H1 (cell line): ENCODE measurements around the gene HRCT1. TPM values are rescaled to one million over a fixed set of nuclear protein-coding genes. Genes with fewer than 3 reads are reported as not detected.

Source experiments
- CTCF ChIA-PET: fragments of 300-600 bp; sonication (Branson Sonifier 250); formaldehyde crosslinking; loops from one replicate; lab custom pipeline; 2021; ENCODE audit not compliant: partially characterized antibody; lab: Charles Lee
- POLR2A ChIA-PET: fragments of 300-600 bp; sonication (Branson Sonifier 250); formaldehyde crosslinking; loops from one replicate; lab custom pipeline; 2021; ENCODE audit warnings: inconsistent platforms; ENCODE audit not compliant: partially characterized antibody; lab: Charles Lee
- DNase-seq, 2 experiments: peaks; one replicate each; pipeline versions ENCODE4 v3.0.0 to v3.0.0-alpha.2; 2010 to 2022; ENCODE audit warnings: low spot score in 2 of 2, low read depth in 1 of 2, mixed read lengths in 1 of 2
- FAIRE-seq: peaks from 2 replicates; lab custom pipeline; 2011; peaks lifted over from hg19 to GRCh38; lab: Jason Lieb, UNC
- H2AFZ ChIP-seq: 2 replicates; pipeline ENCODE4 v1.8.1; 2012; ENCODE audit warnings: low read length, inconsistent platforms
- H2AK5ac ChIP-seq: 2 replicates; pipeline ENCODE4 v1.6.1; 2013; ENCODE audit warnings: low read depth, low read length
- H2BK120ac ChIP-seq: replicated peaks from 2 replicates; pipeline ENCODE3; 2013; ENCODE audit warnings: low read depth, low read length, inconsistent platforms
- H2BK12ac ChIP-seq: 2 replicates; pipeline ENCODE4 v1.6.1; 2013; ENCODE audit warnings: low read depth, low read length
- H2BK15ac ChIP-seq: 2 replicates; pipeline ENCODE4 v1.6.1; 2013; ENCODE audit warnings: low read length
- H2BK20ac ChIP-seq: 2 replicates; pipeline ENCODE4 v1.6.1; 2013; ENCODE audit warnings: low read length
- H2BK5ac ChIP-seq: 2 replicates; pipeline ENCODE4 v1.6.1; 2013; ENCODE audit warnings: low read depth, low read length
- H3K14ac ChIP-seq: 2 replicates; pipeline ENCODE4 v1.6.1; 2013; ENCODE audit warnings: inconsistent platforms; ENCODE audit not compliant: insufficient read length
- H3K18ac ChIP-seq: 2 replicates; pipeline ENCODE4 v1.6.1; 2013; ENCODE audit warnings: low read length; ENCODE audit errors: extremely low read depth
- H3K23ac ChIP-seq: 2 replicates; pipeline ENCODE4 v1.6.1; 2013; ENCODE audit warnings: inconsistent platforms; ENCODE audit not compliant: insufficient read length
- H3K23me2 ChIP-seq: 2 replicates; pipeline ENCODE4 v1.6.1; 2013; ENCODE audit warnings: low read depth, low read length
- H3K27ac ChIP-seq: 2 replicates; pipeline ENCODE4 v1.6.1; 2011; ENCODE audit warnings: low read depth, low read length, inconsistent platforms
- H3K27me3 ChIP-seq, 4 experiments: replicated peaks in 1 of 4; 1 replicate in 1 of 4; 2 replicates in 3 of 4; pipeline versions ENCODE4 v1.6.1 to v1.8.1; 2011 to 2013; ENCODE audit warnings: low read length in 3 of 4, mild to moderate bottlenecking in 3 of 4, inconsistent platforms in 2 of 4, mixed read lengths in 2 of 4, moderate library complexity in 1 of 4; ENCODE audit not compliant: control insufficient read depth in 3 of 4, insufficient read depth in 3 of 4; ENCODE audit errors: extremely low read depth in 1 of 4
- H3K36me3 ChIP-seq, 4 experiments: 2 replicates each; pipeline versions ENCODE4 v1.6.1 to v1.8.1; 2011 to 2013; ENCODE audit warnings: mild to moderate bottlenecking in 4 of 4, low read length in 3 of 4, moderate library complexity in 2 of 4, control low read depth in 1 of 4, inconsistent platforms in 1 of 4; ENCODE audit not compliant: insufficient read depth in 4 of 4, control insufficient read depth in 2 of 4
- H3K4ac ChIP-seq: replicated peaks from 2 replicates; pipeline ENCODE3; 2013; ENCODE audit warnings: low read length, low read depth, mixed read lengths, inconsistent platforms; ENCODE audit not compliant: insufficient read length
- H3K4me1 ChIP-seq, 4 experiments: replicated peaks in 1 of 4; 1 replicate in 1 of 4; 2 replicates in 3 of 4; pipeline versions ENCODE4 v1.6.1 to v1.8.1; 2011 to 2013; ENCODE audit warnings: low read length in 3 of 4, inconsistent platforms in 2 of 4, mixed read lengths in 1 of 4; ENCODE audit not compliant: insufficient read depth in 4 of 4, control insufficient read depth in 3 of 4
- H3K4me2 ChIP-seq, 2 experiments: 2 replicates each; pipeline versions ENCODE4 v1.6.1 to v1.8.1; 2011 to 2013; ENCODE audit warnings: low read depth in 2 of 2, low read length in 2 of 2, control low read depth in 1 of 2, inconsistent platforms in 1 of 2, mild to moderate bottlenecking in 1 of 2; ENCODE audit not compliant: insufficient read depth in 1 of 2
- H3K4me3 ChIP-seq, 4 experiments: fragments of 200-600, 300-600 bp in 1 of 4; sonication (generic), shearing (Covaris generic), sonication (Bioruptor Twin) in 1 of 4; 2 replicates each; pipeline versions ENCODE4 v1.5.1 to v1.8.1; 2011 to 2016; ENCODE audit warnings: low read length in 4 of 4, low read depth in 3 of 4, control low read depth in 2 of 4, inconsistent platforms in 2 of 4, mild to moderate bottlenecking in 2 of 4, mixed read lengths in 1 of 4, moderate library complexity in 1 of 4; ENCODE audit not compliant: insufficient read depth in 2 of 4; ENCODE audit errors: extremely low read depth in 1 of 4
- H3K56ac ChIP-seq: replicated peaks from 2 replicates; pipeline ENCODE3; 2013; ENCODE audit warnings: low read depth, mild to moderate bottlenecking, mixed read lengths, low read length, inconsistent platforms; ENCODE audit not compliant: insufficient read length
- H3K79me1 ChIP-seq: 2 replicates; pipeline ENCODE4 v1.6.1; 2013; ENCODE audit warnings: low read depth, low read length, control low read depth
- H3K79me2 ChIP-seq, 2 experiments: 2 replicates each; pipeline versions ENCODE4 v1.6.1 to v1.8.1; 2012 to 2013; ENCODE audit warnings: low read length in 2 of 2, mild to moderate bottlenecking in 2 of 2, inconsistent platforms in 1 of 2; ENCODE audit not compliant: insufficient read depth in 2 of 2, control insufficient read depth in 1 of 2
- H3K9ac ChIP-seq, 4 experiments: replicated peaks in 1 of 4; 1 replicate in 1 of 4; 2 replicates in 3 of 4; pipeline versions ENCODE4 v1.6.1 to v1.8.1; 2011 to 2013; ENCODE audit warnings: low read depth in 3 of 4, low read length in 3 of 4, control low read depth in 2 of 4, mild to moderate bottlenecking in 2 of 4, moderate library complexity in 2 of 4, inconsistent platforms in 1 of 4; ENCODE audit errors: extremely low read depth in 1 of 4
- H3K9me3 ChIP-seq, 2 experiments: 2 replicates each; pipeline versions ENCODE4 v1.6.1 to v1.8.1; 2012 to 2013; ENCODE audit warnings: mild to moderate bottlenecking in 2 of 2, moderate library complexity in 2 of 2, control low read depth in 1 of 2, inconsistent platforms in 1 of 2, low read depth in 1 of 2, low read length in 1 of 2, mixed read lengths in 1 of 2; ENCODE audit not compliant: insufficient read depth in 2 of 2
- H4K20me1 ChIP-seq, 2 experiments: replicated peaks in 1 of 2; 2 replicates each; pipeline versions ENCODE3 to v1.8.1; 2011 to 2013; ENCODE audit warnings: inconsistent platforms in 2 of 2, low read length in 2 of 2, mild to moderate bottlenecking in 1 of 2; ENCODE audit not compliant: insufficient read depth in 2 of 2, control insufficient read depth in 1 of 2
- H4K5ac ChIP-seq: 2 replicates; pipeline ENCODE4 v1.6.1; 2013; ENCODE audit warnings: low read length, low read depth, mixed read lengths, inconsistent platforms; ENCODE audit not compliant: insufficient read length
- H4K8ac ChIP-seq: 2 replicates; pipeline ENCODE4 v1.8.0; 2013; ENCODE audit warnings: mild to moderate bottlenecking, moderate library complexity, low read length, inconsistent platforms; ENCODE audit not compliant: insufficient read depth; ENCODE audit errors: extremely low read depth
- H4K91ac ChIP-seq: replicated peaks from 2 replicates; pipeline ENCODE3; 2013; ENCODE audit warnings: low read length, mixed read lengths, inconsistent platforms; ENCODE audit not compliant: insufficient read length
- BACH1 ChIP-seq: IDR thresholded peaks from 2 replicates; pipeline ENCODE4 v1.6.1; 2012; ENCODE audit warnings: low read length, improper control_type of control experiment
- CHD1 ChIP-seq: IDR thresholded peaks from 2 replicates; pipeline ENCODE4 v1.6.1; 2012; ENCODE audit warnings: low read depth, low read length, improper control_type of control experiment
- CTBP2 ChIP-seq: IDR thresholded peaks from 2 replicates; pipeline ENCODE4 v1.7.0; 2011; ENCODE audit warnings: borderline replicate concordance, mild to moderate bottlenecking, moderate library complexity, mixed read lengths, low read length; ENCODE audit not compliant: insufficient read depth, insufficient read length
- FOSL1 ChIP-seq: IDR thresholded peaks from 2 replicates; pipeline ENCODE4 v1.6.1; 2011; ENCODE audit warnings: mild to moderate bottlenecking, low read depth, low read length, moderate library complexity; ENCODE audit not compliant: insufficient read depth
- GABPA ChIP-seq: IDR thresholded peaks from 2 replicates; pipeline ENCODE4 v1.6.1; 2011; ENCODE audit warnings: mild to moderate bottlenecking, low read length, moderate library complexity, borderline replicate concordance; ENCODE audit not compliant: insufficient read depth
- KDM5A ChIP-seq: fragments of 200-600 bp; IDR thresholded peaks from 2 replicates; pipeline ENCODE4 v1.7.1; 2012; ENCODE audit warnings: mild to moderate bottlenecking, low read length, inconsistent platforms, mixed read lengths
- SP2 ChIP-seq: IDR thresholded peaks from 2 replicates; pipeline ENCODE4 v1.6.1; 2012; ENCODE audit warnings: mild to moderate bottlenecking, low read length, inconsistent platforms
- TAF1 ChIP-seq: IDR thresholded peaks from 2 replicates; pipeline ENCODE4 v1.6.1; 2011; ENCODE audit warnings: mild to moderate bottlenecking, low read depth, low read length
- WGBS, 2 experiments: shearing (Covaris generic) in 1 of 2; methylation state at CpG; one replicate each; pipeline versions ENCODE4 v1.1.6 to v1.1.7; 2013 to 2015; ENCODE audit warnings: low lambda C conversion rate in 2 of 2, mixed read lengths in 2 of 2, inconsistent platforms in 1 of 2, low coverage in 1 of 2, missing lambda C conversion rate in 1 of 2; ENCODE audit not compliant: insufficient replicate concordance in 2 of 2, insufficient coverage in 1 of 2, insufficient read length in 1 of 2; ENCODE audit errors: extremely low coverage in 1 of 2, missing lambda C conversion rate in 1 of 2; 5-methylcytosine and 5-hydroxymethylcytosine counted together
- polyA plus RNA-seq, 7 experiments: library from polyadenylated mRNA; depleted of rRNA in 3 of 7; stranded (reverse) in 5 of 7; unstranded in 2 of 7; fragments of >200 nt in 5 of 7; fragments of 200-250 nt in 2 of 7; gene quantifications; 1 replicate in 5 of 7; 2 replicates in 1 of 7; 4 replicates in 1 of 7; pipeline versions ENCODE4 v1.2.1 to v1.2.3, GENCODE V29; 2011 to 2013; ENCODE audit warnings: missing spikeins in 2 of 7, mixed read lengths in 2 of 7
- total RNA-seq: library from RNA; stranded (reverse); fragmentation: NEBNext Ultra II Directional; extraction: Animal tissue kit (Norgen Biotek cat#: 25700); gene quantifications from 2 replicates; pipeline ENCODE4 v1.2.1, GENCODE V29; 2021
- TF ChIP-seq, protein P1 (sequence below): IDR thresholded peaks from 2 replicates; pipeline ENCODE4 v1.6.1; 2012; ENCODE audit warnings: low read length, inconsistent platforms
- TF ChIP-seq, protein P2 (sequence below), 3 experiments: IDR thresholded peaks; 1 replicate in 2 of 3; 2 replicates in 1 of 3; pipeline versions ENCODE4 v1.5.1 to v1.6.1; 2011; ENCODE audit warnings: low read length in 3 of 3, mild to moderate bottlenecking in 3 of 3, inconsistent platforms in 2 of 3, low read depth in 1 of 3, moderate library complexity in 1 of 3; ENCODE audit not compliant: insufficient read depth in 1 of 3; ENCODE audit errors: control extremely low read depth in 1 of 3

Gene HRCT1
- total and polyA plus RNA-seq, 2 of the 8 experiments (the other 6 are each of a cell fraction or from before 2014, with no cell fraction given) = not detected

DNA sequence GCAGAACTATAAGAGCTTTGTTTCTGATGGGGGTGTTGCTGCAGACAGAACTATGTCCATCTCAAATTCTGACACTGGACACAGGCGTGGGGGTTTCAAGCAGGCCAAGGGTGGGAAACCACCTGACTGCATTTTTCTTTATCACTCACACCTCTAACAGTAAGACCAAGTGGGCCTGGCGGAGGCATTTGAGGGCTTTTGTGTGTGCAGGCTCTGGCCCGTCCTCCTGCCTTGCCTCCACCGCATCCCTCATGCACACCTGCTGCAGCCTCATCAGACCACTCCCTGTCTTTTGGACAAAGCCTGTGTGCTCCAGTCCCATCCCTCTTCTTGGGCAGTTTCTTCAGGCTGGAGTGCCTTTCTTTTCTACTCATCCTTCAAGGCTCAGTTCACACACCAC is 43.7 kb upstream of the HRCT1 start:
- WGBS, 2 experiments = 85% methylated on average over 4 of the region's 4 CpGs; no CpG with 5 or more reads in 1 of the 2 experiments
- no peak overlapping the region for H3K4ac ChIP-seq
- H2AFZ ChIP-seq = no peak overlapping the region
- no peak overlapping the region for H3K14ac ChIP-seq
- H3K23ac ChIP-seq = no peak overlapping the region
- H3K4me2 ChIP-seq = no peak overlapping the region
- H4K91ac ChIP-seq = no peak overlapping the region
- peaks cover 0 to 2% (median 0%) of the 10 kb centered on the region in 4 experiments; a peak in 1 of 7 replicates for H3K27me3 ChIP-seq
- H4K5ac ChIP-seq = no peak overlapping the region
- no peaks in the 10 kb centered on the region for H3K9me3 ChIP-seq
- no peak overlapping the region for H2BK20ac ChIP-seq
- POLR2A ChIA-PET = interaction anchor here (0.9 to 7.4 kb wide), 2 partner anchors 16 to 51 kb away, joined by 3 to 43 read pairs; partner anchors contain the start of gene SPAG8
- H3K4me3 ChIP-seq = no peak overlapping the region
- no peak overlapping the region for H3K18ac ChIP-seq
- no peak overlapping the region for H3K56ac ChIP-seq
- no peaks in the 10 kb centered on the region for H3K79me2 ChIP-seq
- no peak overlapping the region for H2BK15ac ChIP-seq
- H4K8ac ChIP-seq = no peak overlapping the region
- H3K79me1 ChIP-seq = no peaks in the 10 kb centered on the region
- no peak overlapping the region for H2BK12ac ChIP-seq
- no peak overlapping the region for H3K27ac ChIP-seq
- H2BK120ac ChIP-seq = no peak overlapping the region
- H3K9ac ChIP-seq = no peak overlapping the region
- H3K36me3 ChIP-seq = no peaks in the 10 kb centered on the region
- H2AK5ac ChIP-seq = no peak overlapping the region
- FAIRE-seq (no peak), DNase-seq (no peak)
- CTCF ChIA-PET = interaction anchor here (1.1 to 5.3 kb wide), 7 partner anchors 9 to 40 kb away, joined by 3 to 25 read pairs (median 5); no protein-coding TSS in a partner anchor
- H3K4me1 ChIP-seq = no peaks in the 10 kb centered on the region
- no peak overlapping the region for H2BK5ac ChIP-seq
- no peaks in the 10 kb centered on the region; the same call in 1 of the 2 replicates for H3K23me2 ChIP-seq
- peaks cover 0 to 2% of the 10 kb centered on the region in 2 experiments for H4K20me1 ChIP-seq
- TF ChIP-seq CTBP2 (no peak), KDM5A (no peak), TAF1 (no peak), SP2 (no peak), FOSL1 (no peak), BACH1 (no peak), CHD1 (no peak), GABPA (no peak)
- TF ChIP-seq, protein P1, sequence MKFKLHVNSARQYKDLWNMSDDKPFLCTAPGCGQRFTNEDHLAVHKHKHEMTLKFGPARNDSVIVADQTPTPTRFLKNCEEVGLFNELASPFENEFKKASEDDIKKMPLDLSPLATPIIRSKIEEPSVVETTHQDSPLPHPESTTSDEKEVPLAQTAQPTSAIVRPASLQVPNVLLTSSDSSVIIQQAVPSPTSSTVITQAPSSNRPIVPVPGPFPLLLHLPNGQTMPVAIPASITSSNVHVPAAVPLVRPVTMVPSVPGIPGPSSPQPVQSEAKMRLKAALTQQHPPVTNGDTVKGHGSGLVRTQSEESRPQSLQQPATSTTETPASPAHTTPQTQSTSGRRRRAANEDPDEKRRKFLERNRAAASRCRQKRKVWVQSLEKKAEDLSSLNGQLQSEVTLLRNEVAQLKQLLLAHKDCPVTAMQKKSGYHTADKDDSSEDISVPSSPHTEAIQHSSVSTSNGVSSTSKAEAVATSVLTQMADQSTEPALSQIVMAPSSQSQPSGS = no peak
- TF ChIP-seq, protein P2, sequence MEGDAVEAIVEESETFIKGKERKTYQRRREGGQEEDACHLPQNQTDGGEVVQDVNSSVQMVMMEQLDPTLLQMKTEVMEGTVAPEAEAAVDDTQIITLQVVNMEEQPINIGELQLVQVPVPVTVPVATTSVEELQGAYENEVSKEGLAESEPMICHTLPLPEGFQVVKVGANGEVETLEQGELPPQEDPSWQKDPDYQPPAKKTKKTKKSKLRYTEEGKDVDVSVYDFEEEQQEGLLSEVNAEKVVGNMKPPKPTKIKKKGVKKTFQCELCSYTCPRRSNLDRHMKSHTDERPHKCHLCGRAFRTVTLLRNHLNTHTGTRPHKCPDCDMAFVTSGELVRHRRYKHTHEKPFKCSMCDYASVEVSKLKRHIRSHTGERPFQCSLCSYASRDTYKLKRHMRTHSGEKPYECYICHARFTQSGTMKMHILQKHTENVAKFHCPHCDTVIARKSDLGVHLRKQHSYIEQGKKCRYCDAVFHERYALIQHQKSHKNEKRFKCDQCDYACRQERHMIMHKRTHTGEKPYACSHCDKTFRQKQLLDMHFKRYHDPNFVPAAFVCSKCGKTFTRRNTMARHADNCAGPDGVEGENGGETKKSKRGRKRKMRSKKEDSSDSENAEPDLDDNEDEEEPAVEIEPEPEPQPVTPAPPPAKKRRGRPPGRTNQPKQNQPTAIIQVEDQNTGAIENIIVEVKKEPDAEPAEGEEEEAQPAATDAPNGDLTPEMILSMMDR (IDR thresholded peaks at IDR 0.05; ENCODE audit: control extremely low read depth in 1 of 3, insufficient read depth in 1 of 3, low read depth in 1 of 3, low read length in 3 of 3) = no peak
